ENCODE measurements around the gene PLGRKT.

- TF ChIP-seq POLR2A (IDR thresholded peaks at IDR 0.05) (no peak), CTCF (IDR thresholded peaks at IDR 0.05) (no peak)
Observed at GRCh38 chr9:5443850-5444249, 6.1 kb upstream of the PLGRKT start.

Data from uterus (tissue), 2 donors.